Vagina (tissue), 2 donors: ENCODE results near the gene HIBCH. TPM values are rescaled to one million over a fixed set of nuclear protein-coding genes. Genes with fewer than 3 reads are reported as not detected.
A peak's percentile ranks its signal among the peaks of the same experiment; 100 is the strongest.

Experiments used
- DNase-seq, 2 donors: peaks; one replicate each; pipeline ENCODE4 v3.0.0-alpha.2; 2017; ENCODE audit errors: extremely low spot score in 2 of 2
- H3K27ac ChIP-seq: fragments of 200-600 bp; sonication (generic); one replicate; pipeline ENCODE4 v1.5.1; 2019
- H3K27me3 ChIP-seq: fragments of 200-600 bp; sonication (generic); one replicate; pipeline ENCODE4 v1.5.1; 2019
- H3K36me3 ChIP-seq, 2 donors: fragments of 200-600 bp; sonication (generic); one replicate each; pipeline ENCODE4 v1.5.1; 2017 to 2019
- H3K4me1 ChIP-seq: fragments of 200-600 bp; sonication (generic); one replicate; pipeline ENCODE4 v1.5.1; 2019
- H3K4me3 ChIP-seq, 2 donors: fragments of 200-600 bp; sonication (generic); 1 replicate in 1 of 2; 2 replicates in 1 of 2; pipeline ENCODE4 v1.5.1; 2016 to 2019
- H3K9me3 ChIP-seq: fragments of 200-600 bp; sonication (generic); one replicate; pipeline ENCODE4 v1.5.1; 2019
- POLR2A ChIP-seq, 2 donors: fragments of 450-650 bp; IDR thresholded peaks; one replicate each; pipeline ENCODE4 v1.6.1; 2017; ENCODE audit warnings: antibody characterized with exemption in 2 of 2, mild to moderate bottlenecking in 2 of 2, moderate library complexity in 2 of 2
- POLR2AphosphoS5 ChIP-seq, 2 donors: sonication (generic); formaldehyde crosslinking; IDR thresholded peaks; one replicate each; pipeline ENCODE4 v1.9.0; 2017; ENCODE audit warnings: antibody characterized with exemption in 2 of 2, mild to moderate bottlenecking in 2 of 2, low read depth in 1 of 2; ENCODE audit not compliant: insufficient read depth in 1 of 2
- intact Hi-C: fragments of 100-400 bp; cut with DNase I; formaldehyde crosslinking; loops from one replicate; pipeline ENCODE4 v1.15.1; 2023
- total RNA-seq: library from RNA; depleted of rRNA; stranded (reverse); fragments of >200 nt; gene quantifications from one replicate; pipeline ENCODE4 v1.2.3, GENCODE V29; 2016
- TF ChIP-seq, protein P1 (sequence below), 3 experiments: fragments of 450-650 bp in 2 of 3; fragments of 200-600 bp in 1 of 3; sonication (generic) in 1 of 3; IDR thresholded peaks; one replicate each; pipeline ENCODE4 v1.5.1; 2017 to 2019; ENCODE audit warnings: antibody characterized with exemption in 3 of 3, mild to moderate bottlenecking in 2 of 3, moderate library complexity in 2 of 3

The HIBCH gene
- total RNA-seq, 1 donor from 2014 or later: 25.0 TPM

- Histone ChIP-seq H3K4me1 (peaks cover 55% of the 10 kb centered on the region), H3K27me3 (no peaks in the 10 kb centered on the region), H3K9me3 (no peaks in the 10 kb centered on the region), H3K27ac (peak overlapping the region; percentile 82), H3K4me3 (no peak overlapping the region), H3K36me3 (peaks cover 0 to 3% of the 10 kb centered on the region in 2 donors)
- TF ChIP-seq POLR2A (IDR thresholded peaks at IDR 0.05): no peak
- TF ChIP-seq POLR2AphosphoS5 (IDR thresholded peaks at IDR 0.05; ENCODE audit: insufficient read depth in 1 of 2, low read depth in 1 of 2): peak in 1 of 2 donors; percentile 55
- TF ChIP-seq, protein P1, sequence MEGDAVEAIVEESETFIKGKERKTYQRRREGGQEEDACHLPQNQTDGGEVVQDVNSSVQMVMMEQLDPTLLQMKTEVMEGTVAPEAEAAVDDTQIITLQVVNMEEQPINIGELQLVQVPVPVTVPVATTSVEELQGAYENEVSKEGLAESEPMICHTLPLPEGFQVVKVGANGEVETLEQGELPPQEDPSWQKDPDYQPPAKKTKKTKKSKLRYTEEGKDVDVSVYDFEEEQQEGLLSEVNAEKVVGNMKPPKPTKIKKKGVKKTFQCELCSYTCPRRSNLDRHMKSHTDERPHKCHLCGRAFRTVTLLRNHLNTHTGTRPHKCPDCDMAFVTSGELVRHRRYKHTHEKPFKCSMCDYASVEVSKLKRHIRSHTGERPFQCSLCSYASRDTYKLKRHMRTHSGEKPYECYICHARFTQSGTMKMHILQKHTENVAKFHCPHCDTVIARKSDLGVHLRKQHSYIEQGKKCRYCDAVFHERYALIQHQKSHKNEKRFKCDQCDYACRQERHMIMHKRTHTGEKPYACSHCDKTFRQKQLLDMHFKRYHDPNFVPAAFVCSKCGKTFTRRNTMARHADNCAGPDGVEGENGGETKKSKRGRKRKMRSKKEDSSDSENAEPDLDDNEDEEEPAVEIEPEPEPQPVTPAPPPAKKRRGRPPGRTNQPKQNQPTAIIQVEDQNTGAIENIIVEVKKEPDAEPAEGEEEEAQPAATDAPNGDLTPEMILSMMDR (IDR thresholded peaks at IDR 0.05): no peak
- intact Hi-C loops: no loop called here
- DNase-seq: no peak
Observed at GRCh38 chr2:190352668-190353536, 33.3 kb upstream of the HIBCH start.

GRCh38 chr2:190351955-190352354 lies 32.3 kb upstream of the HIBCH start:
- DNase-seq: no peak
- no peaks in the 10 kb centered on the region for H3K9me3 ChIP-seq
- peaks cover 47% of the 10 kb centered on the region for H3K4me1 ChIP-seq
- peaks cover 0 to 3% of the 10 kb centered on the region in 2 donors for H3K36me3 ChIP-seq
- H3K27ac ChIP-seq: peak overlapping the region; percentile 82
- no peak overlapping the region for H3K4me3 ChIP-seq
- intact Hi-C loops: no loop called here
- H3K27me3 ChIP-seq: no peaks in the 10 kb centered on the region
- TF ChIP-seq, protein P1 (IDR thresholded peaks at IDR 0.05): no peak
- TF ChIP-seq POLR2AphosphoS5 (IDR thresholded peaks at IDR 0.05; ENCODE audit: insufficient read depth in 1 of 2, low read depth in 1 of 2): peak in 1 of 2 donors; percentile 18

DNA sequence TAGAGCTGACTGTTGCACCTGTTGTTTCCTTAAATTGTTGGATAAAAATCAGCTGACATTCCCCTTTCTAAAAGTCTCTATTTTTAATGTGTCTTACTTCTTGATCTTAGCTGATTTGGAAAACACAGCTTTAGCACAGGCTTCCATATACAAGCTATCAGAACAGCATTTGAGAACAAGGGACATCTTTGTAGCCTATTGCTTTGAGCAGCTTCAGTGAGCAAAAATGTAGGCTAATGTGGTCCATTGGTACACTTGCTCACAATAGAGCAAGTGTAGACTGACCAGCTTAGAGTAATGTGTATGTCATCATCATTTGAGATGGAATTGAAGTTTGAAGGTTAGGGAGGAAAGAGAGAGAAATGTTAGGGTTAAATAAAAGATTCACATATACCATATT lies 30.7 kb upstream of the HIBCH start:
- Histone ChIP-seq H3K4me3 (no peak overlapping the region), H3K36me3 (peaks cover 0 to 3% of the 10 kb centered on the region in 2 donors), H3K27ac (no peak overlapping the region), H3K9me3 (no peaks in the 10 kb centered on the region), H3K4me1 (peaks cover 46% of the 10 kb centered on the region), H3K27me3 (no peaks in the 10 kb centered on the region)
- intact Hi-C loops: no loop called here
- TF ChIP-seq POLR2AphosphoS5 (IDR thresholded peaks at IDR 0.05; ENCODE audit: insufficient read depth in 1 of 2, low read depth in 1 of 2) (no peak), POLR2A (IDR thresholded peaks at IDR 0.05) (no peak)
- TF ChIP-seq, protein P1 (IDR thresholded peaks at IDR 0.05): no peak
- no peak for DNase-seq

GRCh38 chr2:190344276-190344827 lies 24.7 kb upstream of the HIBCH start:
- no peaks in the 10 kb centered on the region for H3K9me3 ChIP-seq
- no peak for DNase-seq
- peak overlapping the region; percentile 70 for H3K4me3 ChIP-seq
- no peak for TF ChIP-seq POLR2A (IDR thresholded peaks at IDR 0.05)
- TF ChIP-seq POLR2AphosphoS5 (IDR thresholded peaks at IDR 0.05; ENCODE audit: insufficient read depth in 1 of 2, low read depth in 1 of 2): peak in 1 of 2 donors; percentile 19
- TF ChIP-seq, protein P1 (IDR thresholded peaks at IDR 0.05): peak in 2 of 3 experiments; percentile 21 to 31
- H3K4me1 ChIP-seq: peaks cover 32% of the 10 kb centered on the region
- intact Hi-C loops: no loop called here
- H3K27ac ChIP-seq: peak overlapping the region; percentile 95
- H3K27me3 ChIP-seq: no peaks in the 10 kb centered on the region
- peaks cover 0 to 3% of the 10 kb centered on the region in 2 donors for H3K36me3 ChIP-seq
